Activated gamma-delta T cell treated with anti-CD3 and anti-CD28 coated beads, Interleukin-2, amount 50 U/mL, for 16 hours (primary cell): Measurements from ENCODE around the gene HYAL2.

Source experiments
- DNase-seq: peaks from one replicate; pipeline ENCODE4 v3.0.0-alpha.2; 2020; ENCODE audit warnings: low read depth

HYAL2 gene

DNA sequence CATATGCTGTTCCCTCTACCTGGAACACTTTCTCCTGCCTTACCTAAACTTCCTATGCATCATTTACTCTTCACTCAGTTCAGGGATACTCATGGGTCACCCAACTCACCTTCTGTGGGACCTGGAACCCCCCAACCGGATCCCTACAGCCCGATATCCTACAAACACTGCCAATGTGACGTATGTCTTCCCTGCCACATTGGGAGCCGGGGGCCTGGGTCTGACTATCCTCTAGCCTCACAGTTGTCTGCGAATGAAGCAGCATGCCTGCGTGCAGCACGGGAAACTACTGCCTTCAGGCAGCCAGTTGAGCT, 27.6 kb upstream of the HYAL2 start:
- DNase-seq: no peak

DNA sequence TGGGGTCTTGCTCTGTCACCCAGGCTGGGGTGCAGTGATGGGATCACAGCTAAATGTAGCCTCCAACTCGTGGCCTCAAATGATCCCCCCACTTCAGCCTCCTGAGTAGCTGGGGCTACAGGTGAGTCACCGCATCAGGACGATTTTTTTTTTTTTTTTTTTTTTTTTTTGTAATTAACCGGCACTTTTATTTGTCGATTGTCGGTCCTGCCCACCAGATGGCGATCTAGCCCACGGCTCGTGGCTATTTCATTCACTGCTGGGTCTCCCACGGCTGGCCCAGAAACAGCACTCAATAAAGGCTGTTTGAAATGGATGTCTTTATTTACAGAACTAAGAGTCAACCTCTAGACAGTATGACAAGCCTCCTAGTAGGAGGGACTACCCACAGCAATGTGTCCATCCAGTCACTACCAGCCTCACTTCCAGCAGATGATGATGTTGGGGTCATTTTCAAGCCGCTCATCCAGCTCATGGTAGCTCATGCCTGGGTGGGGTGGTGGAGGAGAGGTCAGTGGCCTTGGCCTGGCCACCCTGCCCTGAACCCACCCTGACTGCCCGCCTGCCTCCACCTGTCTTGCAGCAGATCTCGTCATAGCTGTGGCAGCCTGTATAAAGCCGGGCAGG, 24.8 kb upstream of the HYAL2 start:
- DNase-seq: peak; percentile 65

DNA sequence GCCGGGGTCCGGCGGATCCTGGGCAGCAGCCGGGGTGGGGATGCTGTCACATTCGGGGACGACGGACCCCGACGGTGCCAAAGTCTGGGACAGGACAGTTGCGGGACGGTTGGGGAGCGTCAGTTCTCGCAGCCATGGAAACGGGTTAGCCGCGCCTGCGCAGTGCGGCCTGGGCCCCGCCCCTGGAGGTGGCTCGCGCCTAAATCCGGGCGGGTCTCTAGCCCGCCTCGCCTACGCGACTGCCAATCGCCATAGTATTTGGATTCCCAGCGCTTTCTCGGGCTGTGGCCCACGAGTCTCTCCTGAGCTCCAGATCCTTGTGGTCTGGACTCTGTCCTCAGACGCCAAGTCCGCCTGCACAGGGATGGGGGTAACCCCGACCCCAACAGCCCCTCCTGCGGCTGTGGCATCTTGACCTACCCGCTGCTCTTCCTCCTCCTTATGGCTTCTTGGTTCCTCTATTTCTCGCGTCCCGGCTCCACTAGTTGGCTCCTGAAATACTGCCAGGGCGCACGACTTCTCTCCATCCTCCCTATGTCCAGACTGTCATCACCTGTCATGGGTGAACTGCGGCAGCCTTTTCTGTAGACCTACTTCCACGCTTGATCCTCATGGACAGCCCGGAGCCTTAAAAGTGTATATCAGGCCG, 23.2 kb upstream of the HYAL2 start, which contains the start of gene ZMYND10:
TSS of gene ZMYND10 (minus strand) at position 147 of the 649 bp plus-strand sequence. CDS start 153 bp downstream, outside the sequence.
- peak; percentile 53 for DNase-seq

DNA sequence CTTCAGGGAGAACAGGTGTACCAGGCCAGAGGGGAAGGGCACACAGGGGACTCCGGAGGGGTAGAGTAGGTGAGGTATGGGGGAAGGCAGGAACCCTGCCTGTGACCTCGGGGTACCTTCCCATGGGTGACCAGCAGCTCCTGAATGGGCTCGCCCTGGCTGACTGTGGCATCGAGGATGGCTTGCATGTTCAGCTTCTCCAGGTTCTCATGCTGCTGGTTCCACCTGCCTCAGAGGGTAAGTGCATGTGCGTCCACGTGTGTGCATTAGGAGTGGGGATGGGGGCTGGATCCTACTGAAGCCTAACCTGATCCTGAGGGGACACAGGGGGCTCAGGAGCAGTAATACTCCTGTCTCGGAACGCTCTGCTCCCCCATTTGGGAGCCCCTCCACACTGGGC, 22.5 kb upstream of the HYAL2 start:
- no peak for DNase-seq

DNA sequence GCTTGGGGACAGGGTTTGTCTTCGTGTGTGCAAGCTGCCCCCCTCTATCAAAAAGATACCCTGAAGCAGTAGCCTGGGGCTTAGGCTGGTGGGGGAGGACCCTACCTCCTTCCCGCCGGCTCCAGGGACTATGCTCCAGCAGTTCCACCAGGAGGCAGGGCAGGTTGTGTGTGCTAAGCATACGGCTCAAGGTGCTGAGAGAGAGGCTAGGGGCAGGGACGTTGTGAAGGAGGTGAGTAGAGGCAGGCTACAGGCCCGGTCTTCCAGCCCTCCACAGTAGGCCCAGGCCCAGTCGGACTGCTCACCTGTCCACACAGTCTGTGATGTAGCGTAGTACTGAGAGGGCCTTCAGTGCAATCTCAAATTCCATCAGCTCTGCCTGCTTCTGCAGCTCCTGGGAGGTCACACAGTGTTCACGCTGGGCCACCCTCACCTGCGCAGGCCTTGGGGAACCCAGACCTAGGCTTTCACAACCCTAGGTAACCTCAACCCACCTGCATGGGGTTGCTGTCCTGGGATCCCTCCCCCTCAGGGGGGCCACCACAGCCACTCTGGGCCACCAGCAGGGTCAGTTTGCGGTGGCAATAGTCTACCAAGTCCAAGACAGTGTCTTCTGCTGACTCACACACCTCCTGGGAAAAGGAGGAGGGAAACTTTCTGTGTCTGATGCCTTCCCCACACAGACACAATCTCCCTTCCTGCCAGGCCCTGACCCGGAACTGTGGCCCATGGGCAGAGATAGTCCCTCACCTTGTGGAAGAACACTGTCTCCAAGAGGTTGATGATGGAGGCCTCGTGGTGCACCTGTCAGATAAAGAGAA, 20.5 kb upstream of the HYAL2 start:
- DNase-seq: no peak

DNA sequence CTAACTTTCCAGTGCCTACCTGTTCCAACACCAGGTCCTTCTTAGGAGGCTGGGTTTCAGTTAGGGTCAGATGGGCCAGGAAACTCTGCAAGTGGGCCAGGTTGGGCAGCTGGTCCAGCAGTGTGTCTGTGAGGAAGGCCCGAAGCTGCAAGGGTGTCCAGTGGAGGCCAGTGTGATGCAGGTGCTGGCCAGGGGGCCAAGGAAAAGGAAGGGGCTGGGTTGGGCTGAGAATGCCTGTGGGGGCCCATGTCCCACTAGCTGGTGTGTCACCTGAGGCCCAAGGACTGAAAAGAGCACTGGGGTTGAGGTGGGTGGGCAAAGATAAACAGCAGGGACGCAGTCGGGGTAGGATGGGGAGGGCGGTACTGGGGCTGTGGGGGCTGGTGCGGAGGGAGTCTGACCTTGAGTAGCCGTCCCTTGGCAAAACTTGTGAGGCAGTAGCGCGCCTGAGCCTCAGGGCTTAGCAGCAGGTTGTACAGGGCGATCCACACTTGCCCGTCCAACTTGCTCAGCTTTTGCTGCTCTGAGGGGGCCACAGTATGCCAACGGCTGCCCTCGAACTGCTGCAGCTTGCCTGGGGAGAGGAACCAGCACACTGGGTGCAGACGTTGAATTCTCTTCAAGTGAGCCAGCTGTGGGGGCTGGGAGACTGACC, 19.6 kb upstream of the HYAL2 start:
- DNase-seq: no peak

DNA sequence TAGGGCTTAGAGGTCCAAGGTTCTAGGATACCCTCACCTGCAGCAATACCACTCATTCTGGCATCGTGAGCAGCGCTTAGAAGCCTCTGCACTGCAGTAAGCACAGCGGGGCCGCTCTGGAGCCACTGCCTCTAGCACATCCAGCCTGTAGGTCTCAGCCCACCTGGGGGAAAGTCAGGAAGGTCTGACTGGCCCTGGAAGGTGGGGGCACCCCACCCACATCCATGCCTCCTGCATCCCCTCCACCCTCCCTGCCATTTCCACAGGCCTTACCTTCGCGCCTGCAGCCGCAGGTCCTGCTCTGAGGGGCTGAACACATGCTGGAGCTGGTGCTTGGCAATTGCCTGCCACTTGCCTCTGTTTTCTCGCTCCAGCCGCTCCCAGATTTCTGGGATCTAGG, 19.0 kb upstream of the HYAL2 start:
- DNase-seq: no peak

DNA sequence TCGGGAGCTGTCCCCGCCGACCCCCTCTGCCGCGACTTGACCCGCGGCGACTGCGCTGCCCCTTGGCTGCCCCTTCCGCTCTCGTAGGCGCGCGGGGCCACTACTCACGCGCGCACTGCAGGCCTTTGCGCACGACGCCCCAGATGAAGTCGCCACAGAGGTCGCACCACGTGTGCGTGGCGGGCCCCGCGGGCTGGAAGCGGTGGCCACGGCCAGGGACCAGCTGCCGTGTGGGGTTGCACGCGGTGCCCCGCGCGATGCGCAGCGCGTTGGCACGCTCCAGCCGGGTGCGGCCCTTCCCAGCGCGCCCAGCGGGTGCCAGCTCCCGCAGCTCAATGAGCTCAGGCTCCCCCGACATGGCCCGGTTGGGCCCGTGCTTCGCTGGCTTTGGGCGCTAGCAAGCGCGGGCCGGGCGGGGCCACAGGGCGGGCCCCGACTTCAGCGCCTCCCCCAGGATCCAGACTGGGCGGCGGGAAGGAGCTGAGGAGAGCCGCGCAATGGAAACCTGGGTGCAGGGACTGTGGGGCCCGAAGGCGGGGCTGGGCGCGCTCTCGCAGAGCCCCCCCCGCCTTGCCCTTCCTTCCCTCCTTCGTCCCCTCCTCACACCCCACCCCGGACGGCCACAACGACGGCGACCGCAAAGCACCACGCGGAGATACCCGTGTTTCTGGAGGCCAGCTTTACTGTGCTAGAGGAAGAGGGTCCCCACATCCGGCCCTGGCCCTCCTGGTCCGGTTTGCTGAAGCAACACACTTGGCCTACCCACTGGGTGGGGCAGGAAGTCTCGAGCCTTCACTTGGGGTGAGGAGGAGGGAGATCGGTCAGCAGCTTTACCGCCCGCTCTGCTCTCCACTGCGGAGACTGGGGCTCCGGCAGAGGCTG, 18.1 kb upstream of the HYAL2 start, which contains the start of gene RASSF1:
TSS of gene RASSF1 (minus strand) at position 389 of the 882 bp plus-strand sequence. CDS start at position 358, 31 bp downstream.
- peak; percentile 45 for DNase-seq

DNA sequence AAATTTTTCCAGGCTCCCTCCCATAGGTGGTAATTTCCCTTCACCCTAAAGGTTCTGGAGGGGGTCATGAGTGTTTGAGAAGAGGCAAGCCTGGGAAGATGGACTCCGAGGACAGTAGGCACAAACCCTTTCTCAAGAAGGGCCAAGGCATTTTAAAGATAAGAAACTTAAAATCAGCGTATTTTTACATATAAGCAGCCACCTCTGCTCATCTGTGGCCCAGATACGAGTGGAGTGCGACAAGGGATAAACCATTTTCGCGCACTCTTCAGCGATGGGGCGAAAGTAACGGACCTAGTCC, 17.6 kb upstream of the HYAL2 start:
- DNase-seq: no peak

DNA sequence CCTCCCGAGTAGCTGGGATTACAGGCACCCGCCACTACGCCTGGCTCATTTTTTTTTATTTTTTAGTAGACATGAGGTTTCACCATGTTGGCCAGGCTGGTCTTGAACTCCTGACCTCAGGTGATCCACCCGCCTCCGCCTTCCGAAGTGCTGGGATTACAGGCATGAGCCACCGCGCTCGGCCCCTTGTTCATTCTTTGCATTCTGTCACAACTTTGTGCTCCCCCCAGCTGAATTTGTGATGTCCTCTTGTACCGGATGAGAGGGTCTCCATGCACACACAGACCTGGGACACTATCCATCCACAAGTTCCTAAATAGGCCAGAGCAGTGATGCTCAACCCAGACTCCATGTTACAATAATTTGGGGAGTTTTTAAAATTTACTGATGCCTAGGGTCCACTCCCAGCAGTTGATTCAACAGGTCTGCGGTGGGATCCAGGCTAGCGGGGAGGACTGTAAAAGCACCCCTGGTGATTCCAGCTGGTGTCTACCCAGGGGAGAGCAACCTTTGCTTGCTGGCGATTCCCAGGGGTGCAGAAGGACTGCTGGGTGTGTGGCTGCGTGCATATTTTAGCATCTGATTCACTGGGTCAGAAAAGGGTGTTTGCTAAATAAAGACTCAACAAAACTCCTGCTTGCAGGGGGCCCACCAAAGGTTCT, 17.1 kb upstream of the HYAL2 start:
- DNase-seq: no peak

DNA sequence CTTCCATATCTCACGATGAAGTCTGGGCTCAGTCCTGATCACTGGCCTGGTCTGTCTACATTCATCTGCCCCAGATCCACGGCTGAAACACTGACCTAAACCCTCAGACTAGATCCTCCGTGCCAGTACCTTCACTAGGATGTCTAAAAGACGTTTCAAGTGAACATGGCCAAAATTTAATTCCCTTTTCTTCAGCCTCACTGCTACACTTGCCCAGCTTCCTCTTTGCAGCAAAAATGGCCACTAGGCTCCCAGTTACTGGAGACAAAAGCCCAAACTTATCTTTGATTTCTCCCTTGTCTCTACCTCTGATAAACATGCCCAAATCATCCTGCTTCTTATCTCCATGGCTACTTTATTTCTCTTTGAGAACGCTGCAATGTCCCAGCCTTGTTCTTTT, 16.4 kb upstream of the HYAL2 start:
- no peak for DNase-seq

DNA sequence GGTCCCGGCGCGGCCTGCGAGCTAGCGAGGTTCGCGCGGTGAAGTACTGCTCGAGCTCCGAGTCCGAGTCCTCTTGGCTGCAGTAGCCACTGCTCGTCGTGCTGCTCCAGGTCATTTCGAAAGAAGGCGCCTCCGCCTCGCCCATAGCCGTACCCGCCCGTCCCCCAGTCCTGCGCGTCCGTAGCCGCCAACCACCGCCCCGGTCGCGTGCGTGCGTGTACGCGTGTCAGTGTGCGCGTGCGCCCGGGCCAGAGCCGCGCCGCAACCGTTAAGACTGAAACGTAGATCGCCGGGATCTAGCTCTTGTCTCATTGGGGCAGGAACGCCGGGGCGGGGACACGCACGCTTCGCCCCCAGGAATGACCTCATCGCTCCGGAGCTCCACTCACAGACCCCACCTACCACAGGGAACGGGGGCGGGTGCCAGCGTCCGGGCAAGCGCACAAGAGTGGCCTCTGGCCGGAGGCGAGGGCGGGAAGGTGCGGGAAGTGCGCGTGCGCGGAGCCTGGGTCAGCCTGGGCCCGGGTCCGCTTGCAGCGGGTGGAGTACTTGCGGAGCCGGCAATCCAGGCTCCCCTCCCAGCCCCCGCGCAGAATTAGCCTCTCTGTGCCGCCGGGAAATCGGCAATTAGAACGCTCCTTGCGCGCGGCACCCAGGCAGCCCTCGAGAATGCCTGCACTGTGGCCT, 14.8 kb upstream of the HYAL2 start:
- peak; percentile 92 for DNase-seq

DNA sequence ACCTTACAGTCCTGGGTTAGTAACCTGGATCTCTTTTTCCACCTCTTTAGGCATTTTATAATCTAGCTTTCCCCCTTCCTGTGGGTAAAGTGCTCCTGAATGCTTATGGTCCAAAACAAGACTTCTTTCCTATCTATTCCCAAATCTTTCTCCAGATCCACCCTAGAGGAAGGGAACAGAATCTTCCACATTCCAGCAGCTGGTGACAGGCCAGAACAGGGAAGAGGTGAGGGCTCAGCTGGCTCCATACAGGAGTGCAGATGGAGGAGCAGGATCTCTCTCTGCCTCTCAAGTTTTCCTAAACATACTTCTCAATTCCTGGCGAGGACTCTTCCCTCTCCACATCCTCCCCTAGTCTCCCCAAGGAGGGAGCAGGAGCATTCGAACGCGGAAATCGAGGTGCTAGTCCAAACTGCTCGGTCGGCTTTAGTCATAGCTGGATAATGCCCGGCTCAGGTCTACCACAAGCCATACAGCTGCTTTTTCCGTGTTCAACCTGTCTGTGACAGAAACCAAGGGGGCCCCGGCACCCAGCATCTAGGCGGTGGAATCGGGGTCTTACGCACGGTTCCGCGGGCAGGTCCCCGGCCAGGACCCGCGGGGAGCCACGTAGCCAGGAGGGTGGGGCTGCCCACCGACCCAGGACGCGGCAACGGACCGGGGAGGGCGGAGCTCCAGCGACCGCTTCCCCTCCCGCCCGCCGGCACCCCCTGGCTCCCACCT, 14.1 kb upstream of the HYAL2 start:
- DNase-seq: no peak

DNA sequence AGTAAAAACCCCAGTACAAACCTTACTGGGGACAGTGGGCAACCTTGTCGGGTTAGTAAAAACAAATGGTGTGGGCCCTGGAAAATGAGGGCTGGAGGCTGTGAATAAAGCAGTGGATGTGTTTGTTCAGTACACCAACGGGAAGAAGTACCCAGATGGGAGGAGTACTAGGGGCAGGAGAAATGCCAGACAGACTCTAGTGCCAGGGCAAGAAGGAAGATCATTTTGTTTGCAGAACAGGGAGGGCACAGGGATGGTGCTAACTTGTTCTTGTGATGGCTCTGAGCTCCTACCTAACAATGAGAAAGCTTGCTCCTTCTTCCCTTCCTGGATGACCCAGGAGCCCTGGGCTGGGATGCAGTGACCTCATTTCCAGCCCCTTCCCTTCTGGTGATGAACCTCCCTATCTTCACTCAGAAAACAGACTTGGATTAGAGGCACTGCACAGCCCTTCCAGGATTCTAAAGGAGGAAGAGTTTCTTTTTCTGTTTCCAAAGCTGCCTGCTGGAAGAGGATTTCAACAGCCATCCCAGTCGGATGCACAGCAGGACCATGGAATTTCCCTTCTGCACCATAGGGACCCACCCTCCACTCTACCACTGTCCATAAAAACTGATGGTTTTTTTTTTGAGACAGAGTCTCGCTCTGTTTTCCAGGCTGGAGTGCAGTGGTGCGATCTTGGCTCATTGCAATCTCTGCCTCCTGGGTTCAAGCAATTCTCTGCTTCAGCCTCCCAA, 12.0 kb upstream of the HYAL2 start:
- no peak for DNase-seq

DNA sequence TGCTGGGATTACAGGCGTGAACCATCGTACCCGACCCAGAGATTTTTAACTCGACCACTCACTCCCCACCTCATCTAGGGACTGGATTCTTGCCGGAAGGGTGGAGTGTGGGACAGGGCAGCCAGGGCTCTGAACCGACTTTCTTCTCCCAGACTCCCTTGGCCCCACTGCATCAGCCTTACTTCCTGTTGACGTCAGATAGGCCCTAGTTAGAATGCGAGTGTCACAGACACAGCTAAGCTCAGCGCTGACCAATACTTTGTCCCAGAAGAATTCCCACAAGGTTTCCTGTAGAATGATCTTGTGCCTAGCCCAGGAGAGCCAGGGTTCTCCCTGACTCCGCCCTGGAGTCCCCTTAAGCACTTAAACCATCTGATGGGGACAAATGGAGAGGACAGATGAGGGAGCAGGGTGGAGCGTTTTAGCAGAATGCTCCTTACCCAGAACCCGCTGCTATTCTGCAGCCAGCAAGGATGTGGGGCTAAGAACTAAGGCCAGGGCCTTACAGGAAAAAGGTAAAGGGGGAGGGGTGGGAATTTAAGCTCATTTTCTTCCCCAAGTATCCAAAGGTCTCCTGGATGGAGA, 11.3 kb upstream of the HYAL2 start:
- no peak for DNase-seq

DNA sequence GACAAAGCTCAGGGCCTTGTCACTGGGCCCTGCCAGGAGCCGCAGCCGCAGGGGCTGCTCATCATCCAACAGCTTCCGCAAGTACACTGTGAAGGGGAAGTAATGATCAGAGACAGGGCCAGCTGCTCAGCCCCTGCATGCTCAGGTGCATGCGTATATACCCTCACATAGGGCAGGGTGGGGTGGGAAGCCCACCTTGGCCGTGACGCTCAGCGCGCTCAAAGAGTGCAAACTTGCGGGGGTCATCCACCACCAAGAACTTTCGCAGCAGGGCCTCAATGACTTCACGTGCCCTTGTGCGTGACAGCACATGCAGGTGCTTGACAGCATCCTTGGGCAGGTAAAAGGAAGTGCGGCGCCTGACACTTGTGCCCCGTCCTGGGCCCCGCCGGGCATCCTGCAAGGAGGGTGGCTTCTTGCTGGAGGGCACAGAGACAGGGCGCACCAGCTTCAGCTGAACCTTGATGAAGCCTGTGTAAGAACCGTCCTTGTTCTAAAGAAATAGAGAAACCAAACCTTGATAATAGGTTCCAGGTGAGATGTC, 8.9 kb upstream of the HYAL2 start:
- DNase-seq: no peak

DNA sequence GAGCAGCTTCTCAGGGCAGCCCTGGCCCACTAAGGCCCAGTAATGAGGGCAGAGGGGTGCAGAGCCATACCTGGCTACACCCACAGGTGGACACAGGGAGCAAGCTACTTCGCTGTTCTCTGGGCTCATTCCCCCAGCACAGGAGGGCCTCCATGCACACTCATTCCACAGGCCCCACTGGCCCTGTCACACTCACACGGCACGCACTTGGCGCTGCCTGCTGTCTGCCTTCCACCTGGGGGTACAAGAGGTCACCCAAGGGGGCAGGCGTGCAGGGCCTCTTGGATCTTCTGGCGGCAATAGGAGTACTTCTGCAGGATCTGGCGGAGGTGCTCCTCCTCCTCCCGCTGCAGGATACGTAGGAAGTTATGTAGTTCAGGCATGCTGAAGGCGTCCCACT, 7.8 kb upstream of the HYAL2 start:
- DNase-seq: no peak

DNA sequence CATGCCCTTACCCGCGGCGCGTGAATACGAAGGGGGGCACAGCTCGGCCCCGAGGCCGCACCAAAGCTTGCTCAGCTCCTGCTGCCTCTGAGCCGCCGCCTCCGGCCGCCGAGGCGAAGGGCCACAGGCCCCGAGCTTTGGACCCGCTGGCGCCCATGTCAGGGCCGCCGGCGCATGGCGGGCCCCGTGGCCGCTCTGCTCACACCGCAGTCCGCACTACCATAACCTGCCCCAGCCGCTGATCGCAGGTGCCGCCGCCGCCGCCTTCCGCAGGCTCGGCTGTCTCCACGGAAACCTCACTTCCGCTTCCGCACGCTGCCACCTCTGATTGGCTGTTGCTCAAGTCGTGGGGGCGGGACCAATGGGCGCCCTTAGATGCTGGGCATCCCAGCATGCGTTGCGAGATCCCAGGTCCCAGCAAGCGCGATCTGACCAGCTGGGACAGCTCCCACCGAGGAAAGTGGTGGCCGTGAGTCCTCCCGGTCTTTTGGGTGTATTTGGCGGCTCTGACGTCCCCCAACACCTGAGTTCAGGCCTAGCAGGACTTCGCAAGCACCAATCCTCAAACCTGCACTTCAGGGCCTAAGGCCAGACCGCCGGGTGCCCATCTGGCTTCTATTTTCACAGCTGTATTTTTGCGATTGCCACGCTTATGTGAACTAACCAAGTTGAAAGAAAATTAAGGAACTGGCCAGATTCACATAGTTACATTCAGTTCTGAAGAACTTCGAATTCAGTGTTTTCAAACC, 5.6 kb upstream of the HYAL2 start, which contains the start of gene TUSC2:
TSS of gene TUSC2 (minus strand) at position 281 of the 749 bp plus-strand sequence. CDS start at position 157, 124 bp downstream.
- DNase-seq: peak; percentile 90
